ENCODE data around the gene PRR16.

PRR16 gene

GRCh38 chr5:120735076-120735475 lies 271.0 kb downstream of the PRR16 start:
- no peak for DNase-seq (ENCODE audit: low read depth in 2 of 2)

Data from fibroblast of skin of left quadriceps (primary cell).